ENCODE data around the gene OPA3. TPM values are rescaled to one million over a fixed set of nuclear protein-coding genes. Genes with fewer than 3 reads are reported as not detected.

The OPA3 gene
- total RNA-seq (2022) (16.8 and 17.3 TPM in 2 replicates), Bru-seq, nascent RNA (percentile 59 among the genes with signal in this experiment), BruChase-seq, experiment 1, labeled RNA remaining after a 6-hour chase (percentile 71 among the genes with signal in this experiment), BruChase-seq, experiment 2, labeled RNA remaining after a 2-hour chase (percentile 58 among the genes with signal in this experiment)
- long read RNA-seq, full-length matches to known transcripts = 10 of 36 reads
- long read RNA-seq, partial matches to known transcripts = 0 of 36 reads
- long read RNA-seq, other reads (novel, unspliced or antisense) = 26 of 36 reads

- intact Hi-C loops (cut with micrococcal nuclease) = no loop called here
- TF ChIP-seq CTCF (IDR thresholded peaks at IDR 0.05; ENCODE audit: unreplicated experiment) = no peak
- POLR2A ChIA-PET = interaction anchor here (0.5 to 2.8 kb wide), 29 partner anchors 9 to 302 kb away, joined by 3 to 20 read pairs (median 4); partner anchors contain the start of genes EML2, IRF2BP1, PPP1R13L and QPCTL
- H3K27ac Mint-ChIP-seq (ENCODE audit: low read depth, unreplicated experiment) = peak within 1 kb of the TSS; percentile 98
- no peaks in the 10 kb centered on the region for H3K27me3 Mint-ChIP-seq (ENCODE audit: insufficient read depth, unreplicated experiment)
- CTCF ChIA-PET = interaction anchor here (0.6 to 2.4 kb wide), 5 partner anchors 26 to 59 kb away, joined by 3 to 8 read pairs (median 4); no protein-coding TSS in a partner anchor
- BruUV-seq (replicated peaks) = TSS peak; percentile 85
- DNase-seq (ENCODE audit: unreplicated experiment) = peak; percentile 100
- H3K36me3 Mint-ChIP-seq (ENCODE audit: insufficient read depth, unreplicated experiment) = peaks cover 15% of the 10 kb centered on the region
- H3K4me1 Mint-ChIP-seq (ENCODE audit: insufficient read depth, unreplicated experiment) = peaks cover 11% of the 10 kb centered on the region
- no peaks in the 10 kb centered on the region for H3K9me3 Mint-ChIP-seq (ENCODE audit: unreplicated experiment)
- H3K4me3 Mint-ChIP-seq (ENCODE audit: unreplicated experiment) = peak within 1 kb of the TSS; percentile 97
Observed at GRCh38 chr19:45584332-45585157, at the start of gene OPA3. Gene OPA3, minus strand, starts transcription at chr19:45584802. Its CDS starts 38 bp downstream, at chr19:45584764.

- peak overlapping the region; percentile 68 for H3K4me3 Mint-ChIP-seq (ENCODE audit: unreplicated experiment)
- POLR2A ChIA-PET = interaction anchor here (0.6 to 5.8 kb wide), 9 partner anchors 9 to 1893 kb away, joined by 3 to 88 read pairs (median 4); partner anchors contain the start of genes EML2, OPA3 and QPCTL
- peak overlapping the region; percentile 98 for H3K27ac Mint-ChIP-seq (ENCODE audit: low read depth, unreplicated experiment)
- H3K36me3 Mint-ChIP-seq (ENCODE audit: insufficient read depth, unreplicated experiment) = peaks cover 33% of the 10 kb centered on the region
- no TSS peak for BruUV-seq (replicated peaks)
- no peak for TF ChIP-seq CTCF (IDR thresholded peaks at IDR 0.05; ENCODE audit: unreplicated experiment)
- DNase-seq (ENCODE audit: unreplicated experiment) = peak; percentile 98
- intact Hi-C loops (cut with micrococcal nuclease) = loop anchor here (1.0 kb wide), 1 partner anchor 18 kb away; no protein-coding TSS in a partner anchor
- H3K27me3 Mint-ChIP-seq (ENCODE audit: insufficient read depth, unreplicated experiment) = no peaks in the 10 kb centered on the region
- peaks cover 11% of the 10 kb centered on the region for H3K4me1 Mint-ChIP-seq (ENCODE audit: insufficient read depth, unreplicated experiment)
- no peaks in the 10 kb centered on the region for H3K9me3 Mint-ChIP-seq (ENCODE audit: unreplicated experiment)
- CTCF ChIA-PET = interaction anchor here (0.6 to 2.3 kb wide), 4 partner anchors 9 to 60 kb away, joined by 3 to 12 read pairs (median 6); partner anchors contain the start of gene QPCTL
Observed at GRCh38 chr19:45632468-45633196, 48.0 kb upstream of the OPA3 start.

GRCh38 chr19:45630463-45630862 lies 45.9 kb upstream of the OPA3 start:
- no peak for TF ChIP-seq CTCF (IDR thresholded peaks at IDR 0.05; ENCODE audit: unreplicated experiment)
- CTCF ChIA-PET = interaction anchor here (0.6 to 1.8 kb wide), 6 partner anchors 12 to 126 kb away, joined by 3 to 21 read pairs (median 5); partner anchors contain the start of gene QPCTL
- Mint-ChIP-seq H3K27ac (ENCODE audit: low read depth, unreplicated experiment) (peak overlapping the region; percentile 87), H3K4me1 (ENCODE audit: insufficient read depth, unreplicated experiment) (peaks cover 11% of the 10 kb centered on the region), H3K27me3 (ENCODE audit: insufficient read depth, unreplicated experiment) (no peaks in the 10 kb centered on the region), H3K9me3 (ENCODE audit: unreplicated experiment) (no peaks in the 10 kb centered on the region), H3K36me3 (ENCODE audit: insufficient read depth, unreplicated experiment) (peaks cover 45% of the 10 kb centered on the region), H3K4me3 (ENCODE audit: unreplicated experiment) (no peak overlapping the region)
- peak; percentile 95 for DNase-seq (ENCODE audit: unreplicated experiment)
- BruUV-seq (replicated peaks) = no TSS peak
- intact Hi-C loops (cut with micrococcal nuclease) = no loop called here
- POLR2A ChIA-PET = interaction anchor here (0.7 to 5.8 kb wide), 12 partner anchors 11 to 227 kb away, joined by 3 to 88 read pairs (median 6); partner anchors contain the start of genes EML2, QPCTL, SIX5 and SNRPD2
